Measurements from ENCODE around the gene SOX1. TPM values are rescaled to one million over a fixed set of nuclear protein-coding genes. Genes with fewer than 3 reads are reported as not detected.

SOX1 gene
- total RNA-seq, 1 donor = not detected

DNA sequence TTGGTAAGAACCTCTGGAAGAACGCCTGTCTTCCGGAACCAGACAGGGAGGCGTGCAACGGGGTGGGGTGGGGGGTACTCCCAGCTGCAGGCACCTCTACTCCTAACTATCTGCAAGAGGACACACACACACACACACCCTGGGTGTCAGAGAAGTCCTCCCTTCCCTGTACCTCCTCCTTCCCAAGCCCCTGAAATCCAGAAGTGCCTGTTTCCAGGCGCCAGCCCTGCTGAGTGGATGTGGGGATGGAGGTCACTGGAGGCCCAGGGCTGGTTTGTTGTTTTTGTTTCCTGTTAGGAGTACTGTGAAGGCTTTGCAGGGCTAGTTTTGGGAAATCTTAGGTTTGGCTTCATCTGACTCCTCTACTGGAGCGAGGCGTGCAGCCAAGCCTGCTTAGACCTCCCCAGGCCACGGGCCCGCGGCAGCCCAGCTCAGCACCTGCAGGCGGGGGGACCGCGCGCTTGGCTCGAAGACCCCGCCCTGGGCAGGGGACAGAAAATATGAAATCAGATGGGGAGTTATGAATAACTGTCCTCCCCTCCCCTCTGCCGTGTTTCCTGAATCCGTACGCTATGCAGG, 36.4 kb downstream of the SOX1 start:
- DNase-seq (ENCODE audit: low read depth) = no peak
- no peak overlapping the region for H3K4me3 ChIP-seq (ENCODE audit: low read depth, low read length)
- no peak for TF ChIP-seq CTCF (IDR thresholded peaks at IDR 0.05; ENCODE audit: insufficient read depth, low read depth, low read length)

DNA sequence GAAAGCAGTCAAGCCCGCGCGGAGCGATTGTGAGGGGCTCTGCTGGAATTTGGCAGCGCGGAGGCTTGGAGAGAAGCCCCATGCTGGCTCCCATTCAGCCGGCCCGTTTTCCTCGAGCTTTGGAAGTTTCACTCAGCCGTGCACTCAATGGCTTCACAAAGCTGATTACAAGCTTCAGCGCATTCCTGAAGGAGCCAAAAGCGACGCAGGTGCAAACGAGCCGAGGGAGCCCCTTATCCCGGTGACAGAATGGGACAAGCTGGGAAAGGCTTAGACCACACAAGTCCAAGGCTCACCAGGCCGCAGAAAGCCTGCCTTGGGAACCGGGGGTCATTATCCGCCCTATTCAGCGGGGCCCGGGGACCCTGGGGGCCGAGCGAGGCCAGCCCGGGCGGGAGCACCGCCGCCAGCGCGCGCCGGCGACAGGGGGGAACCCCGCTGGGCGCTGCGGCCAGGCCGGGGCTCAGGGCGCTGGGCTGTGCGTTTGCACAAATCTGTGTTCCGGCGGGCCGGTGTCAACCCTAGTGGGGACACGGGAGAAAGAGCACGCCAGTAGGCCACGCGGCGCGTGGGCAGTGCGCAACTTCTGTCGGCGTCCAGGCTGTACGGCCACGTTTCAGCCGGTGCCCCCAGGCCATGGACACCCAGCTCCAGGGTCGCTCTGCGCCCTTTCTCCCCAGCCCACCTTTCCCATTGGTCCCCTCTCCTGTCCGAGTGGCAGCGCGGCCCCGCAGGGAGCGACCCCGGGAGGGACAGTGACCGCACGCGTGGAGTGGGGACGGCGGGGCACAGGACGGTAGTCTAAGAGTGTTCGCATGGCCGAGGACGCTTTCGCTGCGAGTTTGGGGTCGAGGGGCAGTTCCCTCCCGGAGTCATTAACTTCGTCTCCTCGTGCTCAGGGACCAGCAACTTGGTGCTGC, 37.3 kb downstream of the SOX1 start:
- no peak overlapping the region for H3K4me3 ChIP-seq (ENCODE audit: low read depth, low read length)
- DNase-seq (ENCODE audit: low read depth) = no peak
- TF ChIP-seq CTCF (IDR thresholded peaks at IDR 0.05; ENCODE audit: insufficient read depth, low read depth, low read length) = no peak

GRCh38 chr13:112104881-112105234, 37.9 kb downstream of the SOX1 start:
- no peak for TF ChIP-seq CTCF (IDR thresholded peaks at IDR 0.05; ENCODE audit: insufficient read depth, low read depth, low read length)
- no peak for DNase-seq (ENCODE audit: low read depth)
- no peak overlapping the region for H3K4me3 ChIP-seq (ENCODE audit: low read depth, low read length)

GRCh38 chr13:112105244-112105681, 38.3 kb downstream of the SOX1 start:
- no peak for DNase-seq (ENCODE audit: low read depth)
- no peak for TF ChIP-seq CTCF (IDR thresholded peaks at IDR 0.05; ENCODE audit: insufficient read depth, low read depth, low read length)
- H3K4me3 ChIP-seq (ENCODE audit: low read depth, low read length) = no peak overlapping the region

GRCh38 chr13:112105892-112106291, 38.9 kb downstream of the SOX1 start:
- no peak for TF ChIP-seq CTCF (IDR thresholded peaks at IDR 0.05; ENCODE audit: insufficient read depth, low read depth, low read length)

GRCh38 chr13:112106478-112107141, 39.7 kb downstream of the SOX1 start:
- no peak for DNase-seq (ENCODE audit: low read depth)
- H3K4me3 ChIP-seq (ENCODE audit: low read depth, low read length) = no peak overlapping the region
- no peak for TF ChIP-seq CTCF (IDR thresholded peaks at IDR 0.05; ENCODE audit: insufficient read depth, low read depth, low read length)

More at GRCh38 chr13:112105892-112106291, 38.9 kb downstream of the SOX1 start:
- DNase-seq (ENCODE audit: low read depth) = no peak
- no peak overlapping the region for H3K4me3 ChIP-seq (ENCODE audit: low read depth, low read length)
